ENCODE results near the gene RFX3.

DNA sequence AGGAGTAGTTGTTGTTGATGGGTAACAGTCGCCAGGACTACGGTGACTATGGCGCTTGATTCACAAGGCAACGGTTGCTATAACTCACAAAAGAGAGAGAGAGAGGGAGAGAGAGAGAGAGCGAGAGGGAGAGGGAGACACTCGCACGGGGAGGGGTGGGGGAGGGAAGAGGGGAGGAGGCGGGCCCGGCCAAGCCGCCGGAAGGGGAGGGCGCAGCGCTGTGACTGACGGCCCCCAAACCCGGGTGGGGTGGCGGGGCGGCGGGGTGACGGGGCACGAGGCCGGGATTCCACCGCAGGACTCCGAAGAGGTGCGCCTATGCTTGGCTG, at the start of gene RFX3:
- TF ChIP-seq, protein P1, sequence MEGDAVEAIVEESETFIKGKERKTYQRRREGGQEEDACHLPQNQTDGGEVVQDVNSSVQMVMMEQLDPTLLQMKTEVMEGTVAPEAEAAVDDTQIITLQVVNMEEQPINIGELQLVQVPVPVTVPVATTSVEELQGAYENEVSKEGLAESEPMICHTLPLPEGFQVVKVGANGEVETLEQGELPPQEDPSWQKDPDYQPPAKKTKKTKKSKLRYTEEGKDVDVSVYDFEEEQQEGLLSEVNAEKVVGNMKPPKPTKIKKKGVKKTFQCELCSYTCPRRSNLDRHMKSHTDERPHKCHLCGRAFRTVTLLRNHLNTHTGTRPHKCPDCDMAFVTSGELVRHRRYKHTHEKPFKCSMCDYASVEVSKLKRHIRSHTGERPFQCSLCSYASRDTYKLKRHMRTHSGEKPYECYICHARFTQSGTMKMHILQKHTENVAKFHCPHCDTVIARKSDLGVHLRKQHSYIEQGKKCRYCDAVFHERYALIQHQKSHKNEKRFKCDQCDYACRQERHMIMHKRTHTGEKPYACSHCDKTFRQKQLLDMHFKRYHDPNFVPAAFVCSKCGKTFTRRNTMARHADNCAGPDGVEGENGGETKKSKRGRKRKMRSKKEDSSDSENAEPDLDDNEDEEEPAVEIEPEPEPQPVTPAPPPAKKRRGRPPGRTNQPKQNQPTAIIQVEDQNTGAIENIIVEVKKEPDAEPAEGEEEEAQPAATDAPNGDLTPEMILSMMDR (tag by site-specific recombination; IDR thresholded peaks at IDR 0.05): no peak
- no peak for TF ChIP-seq RBAK (tag by site-specific recombination; IDR thresholded peaks at IDR 0.05)
